ENCODE measurements around the gene SMAD3. TPM values are rescaled to one million over a fixed set of nuclear protein-coding genes. Genes with fewer than 3 reads are reported as not detected.

Gene SMAD3
- total RNA-seq, 1 experiment from 2014 or later: 89.2 TPM

- H3K27me3 ChIP-seq (ENCODE audit: insufficient read depth, low read length): no peaks in the 10 kb centered on the region
- H3K4me1 ChIP-seq (ENCODE audit: control insufficient read depth in 1 of 2, insufficient read depth in 2 of 2, low read length in 2 of 2): no peaks in the 10 kb centered on the region
- no peak overlapping the region for H3K4me3 ChIP-seq (replicated peaks in 1 of 2; ENCODE audit: low read depth in 1 of 2, low read length in 2 of 2)
- H3K9me3 ChIP-seq (ENCODE audit: control insufficient read depth in 1 of 2, insufficient read depth in 1 of 2, low read depth in 1 of 2, low read length in 2 of 2): no peaks in the 10 kb centered on the region
- H3K4me2 ChIP-seq (ENCODE audit: low read length): no peak overlapping the region
- no peak overlapping the region for H3K9ac ChIP-seq (ENCODE audit: low read length)
- ATAC-seq (no peak), DNase-seq (ENCODE audit: low read depth, low spot score) (no peak)
- no peaks in the 10 kb centered on the region for H3K9me2 ChIP-seq (ENCODE audit: insufficient read depth)
- ChIA-PET RAD21 (ENCODE audit: low non-redundant PET in 1 of 2, low total read pairs in 2 of 2, uncharacterized antibody in 2 of 2, unreplicated experiment in 2 of 2) (no interaction called here), CTCF (interaction anchor here (1.3 kb wide), 1 partner anchor 249 kb away, joined by 3 read pairs; no protein-coding TSS in a partner anchor), POLR2A (no interaction called here)
- H3K79me2 ChIP-seq (ENCODE audit: insufficient read depth, low read length): no peaks in the 10 kb centered on the region
- intact Hi-C loops (cut with micrococcal nuclease): no loop called here
- H3K27ac ChIP-seq (ENCODE audit: low read depth, low read length): no peak overlapping the region
- no peak for TF ChIP-seq POLR2A (IDR thresholded peaks at IDR 0.05; ENCODE audit: borderline replicate concordance, extremely low read depth, insufficient read depth, insufficient read length)
- TF ChIP-seq SP1 (IDR thresholded peaks at IDR 0.05; ENCODE audit: low read depth): no peak
- no peak for TF ChIP-seq TCF7L2 (IDR thresholded peaks at IDR 0.05; ENCODE audit: borderline replicate concordance, extremely low read depth, insufficient read depth, insufficient read length)
- no peak for TF ChIP-seq YY1 (IDR thresholded peaks at IDR 0.05; ENCODE audit: extremely low read depth, insufficient replicate concordance, low read depth, low read length)
- TF ChIP-seq ATF3 (IDR thresholded peaks at IDR 0.05): no peak
- no peak for TF ChIP-seq CTCF (IDR thresholded peaks at IDR 0.05 in 2 of 3, conservative IDR thresholded peaks at IDR 0.05 in 1 of 3; ENCODE audit: borderline replicate concordance in 1 of 3, insufficient read depth in 1 of 3, low read depth in 2 of 3, low read length in 2 of 3)
- TF ChIP-seq REST (IDR thresholded peaks at IDR 0.05; ENCODE audit: low read depth): no peak
- TF ChIP-seq ZBTB33 (IDR thresholded peaks at IDR 0.05; ENCODE audit: extremely low read depth, insufficient replicate concordance, low read length): no peak
- H4K20me1 ChIP-seq (ENCODE audit: insufficient read depth): no peaks in the 10 kb centered on the region
- peaks cover 7 to 25% of the 10 kb centered on the region in 2 experiments; a peak in 3 of 4 replicates for H3K36me3 ChIP-seq (ENCODE audit: control insufficient read depth in 1 of 2, insufficient read depth in 2 of 2, low read length in 2 of 2)
- H2AFZ ChIP-seq (ENCODE audit: low read depth, low read length, poor library complexity, severe bottlenecking): no peak overlapping the region
- BruUV-seq (replicated peaks): no TSS peak
Observed at GRCh38 chr15:67195305-67195704, 129.9 kb downstream of the SMAD3 start.
